Activated CD4-positive, alpha-beta memory T cell treated with anti-CD3 and anti-CD28 coated beads, Interleukin-2, amount 10 ng/mL, durations not matched to agents 7 days and 5 days (primary cell): Measurements from ENCODE around the gene CES3. TPM values are rescaled to one million over a fixed set of nuclear protein-coding genes. Genes with fewer than 3 reads are reported as not detected.

Source experiments
- CTCF ChIA-PET: fragments of 350-600 bp; sonication (Branson Sonifier 250); formaldehyde crosslinking; loops from one replicate; lab custom pipeline; 2021; ENCODE audit warnings: antibody characterized with exemption, inconsistent platforms; lab: Charles Lee
- POLR2A ChIA-PET: fragments of 350-600 bp; sonication (Branson Sonifier 250); formaldehyde crosslinking; loops from one replicate; lab custom pipeline; 2021; ENCODE audit warnings: antibody characterized with exemption; lab: Charles Lee
- DNase-seq: peaks from one replicate; pipeline ENCODE4 v3.0.0-alpha.2; 2020
- H3K27ac Mint-ChIP-seq: one replicate; pipeline ENCODE4 v1.8.0; 2021; ENCODE audit warnings: mild to moderate bottlenecking, mixed read lengths
- H3K27me3 Mint-ChIP-seq: one replicate; pipeline ENCODE4 v1.8.0; 2021; ENCODE audit warnings: mixed read lengths
- H3K36me3 Mint-ChIP-seq: one replicate; pipeline ENCODE4 v1.8.0; 2021; ENCODE audit warnings: low read depth, mixed read lengths
- H3K4me1 Mint-ChIP-seq: one replicate; pipeline ENCODE4 v1.8.0; 2021; ENCODE audit warnings: mixed read lengths
- H3K4me3 Mint-ChIP-seq: one replicate; pipeline ENCODE4 v1.8.0; 2021; ENCODE audit warnings: mild to moderate bottlenecking, mixed read lengths
- H3K9me3 Mint-ChIP-seq: one replicate; pipeline ENCODE4 v1.8.0; 2021; ENCODE audit warnings: mixed read lengths
- total RNA-seq, 2 experiments: library from RNA; stranded (reverse); gene quantifications; one replicate each; pipeline ENCODE4 v1.2.3, GENCODE V29; 2021

CES3 gene
- total RNA-seq, 2 experiments from 2014 or later = 6.1 to 6.3 TPM

DNA sequence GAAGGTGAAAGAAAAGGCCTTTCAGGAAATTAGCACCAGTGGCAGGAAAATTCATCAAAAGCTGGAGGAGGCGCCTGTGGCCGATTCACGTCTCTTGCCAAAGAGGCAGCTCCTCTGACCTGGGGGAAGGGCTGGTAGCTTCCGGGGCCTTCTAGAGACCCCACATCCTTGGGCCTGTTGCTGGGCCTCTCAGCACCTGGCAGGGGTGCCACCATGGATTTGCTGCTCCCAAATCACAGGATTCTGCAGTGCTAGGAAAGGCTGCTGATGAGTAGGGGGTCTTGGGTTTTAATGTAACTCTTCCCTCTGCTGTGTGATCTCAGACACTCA is 56.3 kb downstream of the CES3 start:
- Mint-ChIP-seq H3K27ac (peak overlapping the region; percentile 57), H3K4me1 (peaks cover 37% of the 10 kb centered on the region), H3K4me3 (no peak overlapping the region), H3K27me3 (no peaks in the 10 kb centered on the region), H3K9me3 (no peaks in the 10 kb centered on the region), H3K36me3 (peaks cover 7% of the 10 kb centered on the region)
- CTCF ChIA-PET = interaction anchor here (0.6 to 8.4 kb wide), 40 partner anchors 11 to 243 kb away, joined by 3 to 152 read pairs (median 6); partner anchors contain the start of genes B3GNT9, CBFB, CES3 and EXOC3L1
- POLR2A ChIA-PET = interaction anchor here (0.9 to 4.8 kb wide), 18 partner anchors 10 to 496 kb away, joined by 3 to 80 read pairs (median 4); partner anchors contain the start of genes B3GNT9, CBFB, CES3 and FBXL8
- DNase-seq = no peak

DNA sequence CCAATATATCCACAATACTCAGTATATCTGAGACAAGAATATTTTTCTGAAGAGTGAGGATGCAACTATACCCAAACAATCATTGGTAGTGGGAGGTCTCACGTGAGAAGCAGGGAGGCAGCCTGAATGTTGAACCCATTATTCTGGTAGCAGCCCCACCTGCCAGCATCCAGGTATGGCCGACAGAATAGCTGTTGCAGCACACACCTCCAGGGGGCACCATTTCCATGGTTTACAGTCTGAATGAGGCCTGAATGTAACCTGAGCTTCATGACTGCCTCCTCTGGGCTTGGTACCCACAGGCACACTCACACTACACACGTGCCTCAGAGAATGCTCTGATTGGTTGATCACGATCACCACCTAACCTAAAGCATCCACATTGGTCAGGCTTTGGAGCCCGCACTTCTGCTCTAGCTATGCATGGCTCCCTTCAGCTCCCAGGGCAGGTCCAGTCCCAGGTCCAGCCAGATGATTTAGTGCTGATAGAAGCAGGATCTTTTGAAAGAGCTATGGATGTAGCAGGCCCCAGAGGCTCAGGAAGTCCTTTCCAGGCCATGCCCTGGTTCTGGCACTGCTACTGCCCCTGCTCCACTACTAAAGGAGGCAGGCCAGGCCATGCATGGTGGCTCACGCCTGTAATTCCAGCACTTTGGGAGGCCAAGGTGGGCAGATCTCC is 56.9 kb downstream of the CES3 start:
- Mint-ChIP-seq H3K27ac (peak overlapping the region; percentile 57), H3K36me3 (peaks cover 6% of the 10 kb centered on the region), H3K27me3 (no peaks in the 10 kb centered on the region), H3K9me3 (no peaks in the 10 kb centered on the region), H3K4me1 (peaks cover 41% of the 10 kb centered on the region), H3K4me3 (no peak overlapping the region)
- ChIA-PET POLR2A (interaction anchor here (0.6 to 4.8 kb wide), 20 partner anchors 10 to 497 kb away, joined by 3 to 80 read pairs (median 4); partner anchors contain the start of genes B3GNT9, CBFB, CES3 and FBXL8), CTCF (interaction anchor here (0.6 to 8.4 kb wide), 56 partner anchors 9 to 242 kb away, joined by 3 to 152 read pairs (median 5); partner anchors contain the start of genes B3GNT9, CBFB, CES3 and EXOC3L1)
- DNase-seq = peak; percentile 91

DNA sequence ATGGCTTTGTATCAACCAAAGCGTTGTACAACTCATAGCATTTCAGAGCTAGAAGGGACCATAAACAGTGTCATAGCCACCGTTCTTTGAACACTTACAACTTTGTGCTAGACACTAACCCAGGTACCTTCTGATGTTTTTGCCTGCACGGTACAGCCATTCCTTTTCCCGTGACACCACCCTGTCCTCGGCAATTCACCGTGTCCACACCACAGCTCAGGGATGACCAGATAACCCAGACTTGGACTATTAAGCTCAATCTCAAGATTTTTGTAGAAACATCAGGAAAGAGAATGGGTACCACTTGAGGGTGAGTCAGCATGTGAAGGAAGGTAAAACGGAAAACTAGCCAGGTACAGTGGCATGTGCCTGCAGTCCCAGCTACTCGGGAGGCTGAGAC is 58.1 kb downstream of the CES3 start:
- no peak overlapping the region for H3K27ac Mint-ChIP-seq
- POLR2A ChIA-PET = interaction anchor here (3.7 to 4.8 kb wide), 2 partner anchors 10 to 141 kb away, joined by 23 to 80 read pairs; partner anchors contain the start of genes CBFB, FBXL8 and TRADD
- no peak overlapping the region for H3K4me3 Mint-ChIP-seq
- H3K36me3 Mint-ChIP-seq = no peaks in the 10 kb centered on the region
- DNase-seq = no peak
- no peaks in the 10 kb centered on the region for H3K27me3 Mint-ChIP-seq
- H3K4me1 Mint-ChIP-seq = peaks cover 39% of the 10 kb centered on the region
- CTCF ChIA-PET = interaction anchor here (0.6 to 8.4 kb wide), 12 partner anchors 10 to 141 kb away, joined by 3 to 152 read pairs (median 20); partner anchors contain the start of genes B3GNT9, CBFB, FBXL8 and PHAF1
- no peaks in the 10 kb centered on the region for H3K9me3 Mint-ChIP-seq

GRCh38 chr16:67021321-67021720 is 60.3 kb downstream of the CES3 start:
- ChIA-PET POLR2A (interaction anchor here (1.2 kb wide), 1 partner anchor 162 kb away, joined by 3 read pairs; the partner anchor contains the start of gene MATCAP1), CTCF (interaction anchor here (1.2 to 8.4 kb wide), 4 partner anchors 8 to 132 kb away, joined by 3 to 152 read pairs (median 4); partner anchors contain the start of gene B3GNT9)
- H3K4me1 Mint-ChIP-seq = peaks cover 35% of the 10 kb centered on the region
- no peaks in the 10 kb centered on the region for H3K9me3 Mint-ChIP-seq
- no peak overlapping the region for H3K27ac Mint-ChIP-seq
- no peak overlapping the region for H3K4me3 Mint-ChIP-seq
- H3K36me3 Mint-ChIP-seq = no peaks in the 10 kb centered on the region
- H3K27me3 Mint-ChIP-seq = no peaks in the 10 kb centered on the region
- DNase-seq = peak; percentile 9

GRCh38 chr16:67022531-67023214 is 61.6 kb downstream of the CES3 start:
- Mint-ChIP-seq H3K4me1 (peaks cover 36% of the 10 kb centered on the region), H3K27me3 (no peaks in the 10 kb centered on the region), H3K36me3 (no peaks in the 10 kb centered on the region), H3K9me3 (no peaks in the 10 kb centered on the region), H3K27ac (no peak overlapping the region), H3K4me3 (no peak overlapping the region)
- no peak for DNase-seq
- ChIA-PET CTCF (interaction anchor here (1.3 to 8.4 kb wide), 3 partner anchors 9 to 148 kb away, joined by 3 to 152 read pairs (median 6); partner anchors contain the start of genes B3GNT9 and NOL3), POLR2A (interaction anchor here (0.7 to 1.6 kb wide), 6 partner anchors 9 to 161 kb away, joined by 3 to 11 read pairs (median 3); partner anchors contain the start of gene MATCAP1)

GRCh38 chr16:67023689-67024088 is 62.6 kb downstream of the CES3 start:
- Mint-ChIP-seq H3K9me3 (no peaks in the 10 kb centered on the region), H3K4me1 (peaks cover 35% of the 10 kb centered on the region), H3K4me3 (no peak overlapping the region), H3K36me3 (no peaks in the 10 kb centered on the region), H3K27ac (no peak overlapping the region), H3K27me3 (no peaks in the 10 kb centered on the region)
- ChIA-PET POLR2A (interaction anchor here (1.1 to 1.5 kb wide), 3 partner anchors 10 to 134 kb away, joined by 3 to 9 read pairs (median 5); no protein-coding TSS in a partner anchor), CTCF (interaction anchor here (0.5 to 8.4 kb wide), 3 partner anchors 94 to 129 kb away, joined by 3 to 152 read pairs (median 4); partner anchors contain the start of gene B3GNT9)
- DNase-seq = no peak

Other genes with a start within 250 kb of the CES3 start
- gene DYNC1LI2, start 209.7 kb upstream of the CES3 start, total RNA-seq = 10 to 100 TPM; 50.1 to 52.9 TPM
- gene TERB1, start 159.7 kb upstream of the CES3 start, total RNA-seq = under 1 TPM in 1 of 2 experiments, not detected in 1; 0.15 TPM
- gene NAE1, start 130.3 kb upstream of the CES3 start, total RNA-seq = 10 to 100 TPM; 76.5 to 78.2 TPM
- gene CA7, start 116.9 kb upstream of the CES3 start, total RNA-seq = under 1 TPM in 1 of 2 experiments, not detected in 1; 0.13 TPM
- 10 to 100 TPM; 30.7 to 33.9 TPM for gene PDP2, start 80.8 kb upstream of the CES3 start, total RNA-seq
- not detected for gene CDH16, start 42.4 kb upstream of the CES3 start, total RNA-seq
- 1 to 10 TPM; 1.0 to 1.3 TPM for gene RRAD, start 35.7 kb upstream of the CES3 start, total RNA-seq
- gene CIAO2B, start 26.9 kb upstream of the CES3 start, total RNA-seq = 100 to 1,000 TPM; 116 to 121 TPM
- 10 to 100 TPM; 32.9 to 33.5 TPM for gene CES2, start 25.8 kb upstream of the CES3 start, total RNA-seq
- 10 to 100 TPM; 37.8 to 39.3 TPM for gene CES4A, start 27.3 kb downstream of the CES3 start, total RNA-seq
- gene CBFB, start 67.9 kb downstream of the CES3 start, total RNA-seq = 100 to 1,000 TPM; 236 to 238 TPM
- 10 to 100 TPM; 12.4 to 13.3 TPM for gene PHAF1, start 148.7 kb downstream of the CES3 start, total RNA-seq
- 10 to 100 TPM; 14.6 to 16.2 TPM for gene B3GNT9, start 189.7 kb downstream of the CES3 start, total RNA-seq
- 10 to 100 TPM; 96.9 to 97.3 TPM for gene TRADD, start 198.6 kb downstream of the CES3 start, total RNA-seq
- gene FBXL8, start 198.7 kb downstream of the CES3 start, total RNA-seq = 10 to 100 TPM; 52.3 to 54.4 TPM
- gene HSF4, start 203.5 kb downstream of the CES3 start, total RNA-seq = 100 to 1,000 TPM; 107 to 110 TPM
- gene NOL3, start 209.3 kb downstream of the CES3 start, total RNA-seq = 10 to 100 TPM; 35.6 to 36.7 TPM
- 10 to 100 TPM; 63.9 to 70.9 TPM for gene MATCAP1, start 222.7 kb downstream of the CES3 start, total RNA-seq
- not detected for gene EXOC3L1, start 228.9 kb downstream of the CES3 start, total RNA-seq
- gene E2F4, start 230.9 kb downstream of the CES3 start, total RNA-seq = 100 to 1,000 TPM; 127 to 131 TPM
- 1 to 10 TPM; 7.3 to 8.3 TPM for gene ELMO3, start 237.9 kb downstream of the CES3 start, total RNA-seq